ENCODE measurements around the gene SCLT1. TPM values are rescaled to one million over a fixed set of nuclear protein-coding genes. Genes with fewer than 3 reads are reported as not detected.

The SCLT1 gene
- total and polyA plus RNA-seq, 2 of the 13 experiments (the other 11 are each of a cell fraction or from before 2014, with no cell fraction given) = 1.5 to 8.7 TPM

DNA sequence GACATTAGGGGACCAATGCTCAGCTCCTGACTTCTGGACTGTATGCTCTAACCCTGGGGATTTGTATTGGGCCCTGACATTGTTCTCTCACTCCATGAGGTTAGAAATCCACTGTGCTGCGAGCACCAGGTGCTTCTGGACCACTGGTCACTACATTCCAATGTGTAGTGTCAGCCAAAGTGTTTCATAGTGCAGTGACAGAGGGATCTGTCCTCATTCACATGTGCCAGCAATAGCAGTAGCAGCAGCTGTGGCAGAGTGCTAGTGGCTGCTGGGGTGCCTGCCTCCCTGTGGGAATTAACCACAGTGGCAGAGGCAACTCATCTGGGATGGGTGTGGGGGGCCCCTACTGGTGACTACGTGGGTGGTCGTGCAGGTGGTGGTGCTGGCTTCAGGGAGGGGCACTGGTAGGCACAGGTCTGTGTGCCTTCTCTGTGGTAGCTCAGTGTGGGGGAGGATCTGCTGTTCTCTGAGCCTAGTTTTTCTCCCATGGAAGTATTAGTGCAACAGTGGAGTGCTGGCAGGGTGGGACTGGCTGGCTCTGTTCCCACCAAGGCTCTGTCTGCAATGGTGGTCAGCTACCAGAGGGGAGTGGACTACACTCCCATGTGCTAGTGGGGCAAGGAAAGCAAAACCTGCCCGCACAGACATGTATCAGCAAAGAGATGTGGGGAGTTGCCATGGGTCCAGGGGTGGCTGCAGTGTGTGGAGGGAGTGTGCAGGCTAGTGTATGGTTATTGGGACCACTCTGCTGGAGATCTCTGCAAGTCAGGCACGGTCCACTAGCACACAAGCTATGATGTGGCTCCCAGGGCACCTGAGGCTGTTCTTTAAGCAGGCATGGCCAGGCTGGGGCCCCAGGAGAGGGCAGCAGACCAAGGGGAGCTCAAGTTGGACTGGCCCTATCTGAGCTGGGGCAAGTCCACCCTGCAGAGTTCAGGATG is 78.5 kb downstream of the SCLT1 start:
- no peak overlapping the region for H3K9ac ChIP-seq (ENCODE audit: insufficient read depth, low read depth, low read length)
- no peak overlapping the region for H3K27ac ChIP-seq (ENCODE audit: extremely low read length, insufficient read depth, low read length)
- ATAC-seq (peak; percentile 61), DNase-seq (ENCODE audit: low spot score) (no peak), FAIRE-seq (no peak)
- ChIA-PET POLR2A (no interaction called here), CTCF (ENCODE audit: low intra/inter-chr PET ratio, low total read pairs) (no interaction called here)
- in situ Hi-C loops (cut with HindIII; ENCODE audit: extremely low pct_ligation_motif_present, low pct_unique_long_range_greater_than_20kb) = no loop called here
- no peaks in the 10 kb centered on the region for H3K9me3 ChIP-seq (ENCODE audit: low read length)
- no peak for TF ChIP-seq GTF3A (CRISPR knock-in tag; conservative IDR thresholded peaks at IDR 0.05)
- 0 out of 2 replicates have a peak, but pooled peaks have one; percentile 11 for TF ChIP-seq CTCF (CRISPR knock-in tag; IDR thresholded peaks at IDR 0.05)
- H3K4me2 ChIP-seq (ENCODE audit: low read depth, low read length) = no peak overlapping the region
- H3K79me2 ChIP-seq (ENCODE audit: insufficient read depth, low read length) = no peaks in the 10 kb centered on the region
- no peaks in the 10 kb centered on the region for H3K36me3 ChIP-seq (replicated peaks in 1 of 2; ENCODE audit: control insufficient read depth in 1 of 2, insufficient read depth in 2 of 2, low read length in 2 of 2)
- 91% methylated on average over 3 of the region's 5 CpGs for WGBS (ENCODE audit: low lambda C conversion rate)
- H2AFZ ChIP-seq (ENCODE audit: low read length) = no peak overlapping the region
- H4K20me1 ChIP-seq (ENCODE audit: insufficient read depth, low read length) = no peaks in the 10 kb centered on the region
- no peak overlapping the region for H3K4me3 ChIP-seq (replicated peaks in 1 of 3; ENCODE audit: insufficient read depth in 1 of 3, low read depth in 2 of 3, low read length in 3 of 3)
- intact Hi-C loops (cut with micrococcal nuclease; ENCODE audit: unreplicated experiment) = no loop called here
- H3K4me1 ChIP-seq (ENCODE audit: insufficient read depth, low read length) = no peaks in the 10 kb centered on the region
- H3K27me3 ChIP-seq (ENCODE audit: control insufficient read depth in 1 of 2, insufficient read depth in 2 of 2, low read length in 2 of 2) = no peaks in the 10 kb centered on the region
- BruUV-seq (replicated peaks) = no TSS peak

GRCh38 chr4:129008096-129008495 is 85.2 kb downstream of the SCLT1 start:
- Histone ChIP-seq H3K79me2 (ENCODE audit: insufficient read depth, low read length) (no peaks in the 10 kb centered on the region), H3K9ac (ENCODE audit: insufficient read depth, low read depth, low read length) (no peak overlapping the region), H3K4me1 (ENCODE audit: insufficient read depth, low read length) (no peaks in the 10 kb centered on the region), H3K4me2 (ENCODE audit: low read depth, low read length) (no peak overlapping the region), H3K9me3 (ENCODE audit: low read length) (no peaks in the 10 kb centered on the region), H3K4me3 (replicated peaks in 1 of 3; ENCODE audit: insufficient read depth in 1 of 3, low read depth in 2 of 3, low read length in 3 of 3) (no peak overlapping the region), H3K36me3 (replicated peaks in 1 of 2; ENCODE audit: control insufficient read depth in 1 of 2, insufficient read depth in 2 of 2, low read length in 2 of 2) (no peaks in the 10 kb centered on the region), H3K27ac (ENCODE audit: extremely low read length, insufficient read depth, low read length) (no peak overlapping the region), H2AFZ (ENCODE audit: low read length) (no peak overlapping the region), H3K27me3 (ENCODE audit: control insufficient read depth in 1 of 2, insufficient read depth in 2 of 2, low read length in 2 of 2) (no peaks in the 10 kb centered on the region), H4K20me1 (ENCODE audit: insufficient read depth, low read length) (no peaks in the 10 kb centered on the region)
- no peak for FAIRE-seq
- ChIA-PET CTCF (ENCODE audit: low intra/inter-chr PET ratio, low total read pairs) (no interaction called here), POLR2A (no interaction called here)
- no TSS peak for BruUV-seq (replicated peaks)
- TF ChIP-seq, protein P1, sequence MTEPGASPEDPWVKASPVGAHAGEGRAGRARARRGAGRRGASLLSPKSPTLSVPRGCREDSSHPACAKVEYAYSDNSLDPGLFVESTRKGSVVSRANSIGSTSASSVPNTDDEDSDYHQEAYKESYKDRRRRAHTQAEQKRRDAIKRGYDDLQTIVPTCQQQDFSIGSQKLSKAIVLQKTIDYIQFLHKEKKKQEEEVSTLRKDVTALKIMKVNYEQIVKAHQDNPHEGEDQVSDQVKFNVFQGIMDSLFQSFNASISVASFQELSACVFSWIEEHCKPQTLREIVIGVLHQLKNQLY (CRISPR knock-in tag; IDR thresholded peaks at IDR 0.05) = no peak
- TF ChIP-seq MED13 (CRISPR knock-in tag; IDR thresholded peaks at IDR 0.05) = no peak
- TF ChIP-seq ZNF709 (CRISPR knock-in tag; IDR thresholded peaks at IDR 0.05) = no peak
- no peak for TF ChIP-seq ZNF569 (CRISPR knock-in tag; IDR thresholded peaks at IDR 0.05; ENCODE audit: borderline replicate concordance)
- TF ChIP-seq MAFF (IDR thresholded peaks at IDR 0.05; ENCODE audit: low read depth, low read length) = peak; percentile 60
- peak; percentile 40 to 61 for TF ChIP-seq MAFK (conservative IDR thresholded peaks at IDR 0.05 in 1 of 2, IDR thresholded peaks at IDR 0.05 in 1 of 2; ENCODE audit: low read length in 2 of 2)
- no peak for TF ChIP-seq SMAD1 (CRISPR knock-in tag; IDR thresholded peaks at IDR 0.05; ENCODE audit: borderline replicate concordance, low read depth)
- TF ChIP-seq, protein P2, sequence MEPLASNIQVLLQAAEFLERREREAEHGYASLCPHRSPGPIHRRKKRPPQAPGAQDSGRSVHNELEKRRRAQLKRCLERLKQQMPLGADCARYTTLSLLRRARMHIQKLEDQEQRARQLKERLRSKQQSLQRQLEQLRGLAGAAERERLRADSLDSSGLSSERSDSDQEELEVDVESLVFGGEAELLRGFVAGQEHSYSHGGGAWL (CRISPR knock-in tag; IDR thresholded peaks at IDR 0.05) = no peak
- no peak for ATAC-seq
- WGBS (ENCODE audit: low lambda C conversion rate) = 74% methylated on average over 4 of the region's 4 CpGs
- in situ Hi-C loops (cut with HindIII; ENCODE audit: extremely low pct_ligation_motif_present, low pct_unique_long_range_greater_than_20kb) (no loop called here), intact Hi-C loops (cut with micrococcal nuclease; ENCODE audit: unreplicated experiment) (no loop called here)
- DNase-seq (ENCODE audit: low spot score) = no peak

Measured in HepG2 (cell line).